ENCODE data around the gene RWDD3.

RWDD3 gene

GRCh38 chr1:95219407-95219806, 14.6 kb upstream of the RWDD3 start:
- no peak for TF ChIP-seq CTCF (conservative IDR thresholded peaks at IDR 0.05)
- no peak overlapping the region for H3K27ac ChIP-seq

GRCh38 chr1:95221306-95221705, 12.7 kb upstream of the RWDD3 start:
- no peak for TF ChIP-seq CTCF (conservative IDR thresholded peaks at IDR 0.05)
- no peak overlapping the region for H3K27ac ChIP-seq

- no peak overlapping the region for H3K27ac ChIP-seq
- no peak for TF ChIP-seq CTCF (conservative IDR thresholded peaks at IDR 0.05)
These were observed 11.4 kb upstream of the RWDD3 start for GRCh38 chr1:95222629-95223028.

GRCh38 chr1:95223110-95223509, 10.9 kb upstream of the RWDD3 start:
- TF ChIP-seq CTCF (conservative IDR thresholded peaks at IDR 0.05), result no peak
- H3K27ac ChIP-seq, result no peak overlapping the region

- TF ChIP-seq CTCF (conservative IDR thresholded peaks at IDR 0.05), result no peak
- no peak overlapping the region for H3K27ac ChIP-seq
These were observed 7.0 kb upstream of the RWDD3 start for GRCh38 chr1:95226781-95227660.

- no peak for TF ChIP-seq CTCF (conservative IDR thresholded peaks at IDR 0.05)
- no peak overlapping the region for H3K27ac ChIP-seq
These were observed 5.0 kb upstream of the RWDD3 start for GRCh38 chr1:95229037-95229436.

- H3K27ac ChIP-seq, result no peak overlapping the region
- no peak for TF ChIP-seq CTCF (conservative IDR thresholded peaks at IDR 0.05)
These were observed 4.3 kb upstream of the RWDD3 start for GRCh38 chr1:95229706-95230105.

All from VCaP (cell line).